ENCODE data around the gene COBLL1.

COBLL1 gene

DNA sequence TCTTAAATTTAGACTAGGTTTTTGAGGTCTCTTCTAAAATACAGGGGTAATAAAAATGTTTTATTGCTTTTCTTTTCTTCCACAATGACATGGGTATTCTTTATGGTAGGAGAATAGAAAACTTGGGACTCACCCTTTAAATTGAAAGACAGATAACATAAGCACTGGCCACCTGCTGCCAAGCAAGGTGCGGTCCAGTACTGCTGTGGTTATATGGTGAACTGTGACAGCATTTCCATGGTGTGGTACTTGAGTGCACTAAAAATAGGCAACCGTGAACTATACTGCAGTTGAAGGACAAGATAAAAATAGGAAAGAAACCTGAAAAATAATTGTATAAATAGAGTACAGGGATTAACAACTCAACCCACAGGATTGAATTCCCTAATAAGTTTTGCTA lies 165.9 kb downstream of the COBLL1 start:
- DNase-seq, result no peak

- DNase-seq, result no peak
These were observed 166.6 kb downstream of the COBLL1 start for GRCh38 chr2:164675027-164675426.

- DNase-seq, result no peak
These were observed 169.8 kb downstream of the COBLL1 start for GRCh38 chr2:164671664-164672396.

- no peak for DNase-seq
These were observed 172.3 kb downstream of the COBLL1 start for GRCh38 chr2:164669291-164669690.

DNA sequence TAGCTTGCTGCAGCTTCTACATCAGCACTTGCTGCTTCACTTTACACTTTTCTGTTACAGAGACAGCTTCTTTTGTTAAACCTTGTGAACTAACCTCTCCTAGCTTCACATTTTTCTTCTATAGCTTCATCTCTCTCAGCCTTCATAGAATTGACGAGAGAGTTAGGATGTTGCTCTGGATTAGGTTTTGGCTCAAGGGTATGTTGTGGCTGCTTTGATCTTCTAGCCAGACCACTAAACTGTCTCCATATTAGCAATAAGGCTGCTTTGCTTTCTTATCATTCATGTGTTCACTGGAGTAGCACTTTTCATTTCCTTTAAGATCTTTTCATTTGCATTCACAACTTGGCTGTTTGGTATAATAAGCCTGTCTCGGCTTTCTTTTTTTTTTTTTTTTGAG lies 174.1 kb downstream of the COBLL1 start:
- DNase-seq, result no peak

- no peak for DNase-seq
These were observed 177.6 kb downstream of the COBLL1 start for GRCh38 chr2:164664070-164664469.

DNA sequence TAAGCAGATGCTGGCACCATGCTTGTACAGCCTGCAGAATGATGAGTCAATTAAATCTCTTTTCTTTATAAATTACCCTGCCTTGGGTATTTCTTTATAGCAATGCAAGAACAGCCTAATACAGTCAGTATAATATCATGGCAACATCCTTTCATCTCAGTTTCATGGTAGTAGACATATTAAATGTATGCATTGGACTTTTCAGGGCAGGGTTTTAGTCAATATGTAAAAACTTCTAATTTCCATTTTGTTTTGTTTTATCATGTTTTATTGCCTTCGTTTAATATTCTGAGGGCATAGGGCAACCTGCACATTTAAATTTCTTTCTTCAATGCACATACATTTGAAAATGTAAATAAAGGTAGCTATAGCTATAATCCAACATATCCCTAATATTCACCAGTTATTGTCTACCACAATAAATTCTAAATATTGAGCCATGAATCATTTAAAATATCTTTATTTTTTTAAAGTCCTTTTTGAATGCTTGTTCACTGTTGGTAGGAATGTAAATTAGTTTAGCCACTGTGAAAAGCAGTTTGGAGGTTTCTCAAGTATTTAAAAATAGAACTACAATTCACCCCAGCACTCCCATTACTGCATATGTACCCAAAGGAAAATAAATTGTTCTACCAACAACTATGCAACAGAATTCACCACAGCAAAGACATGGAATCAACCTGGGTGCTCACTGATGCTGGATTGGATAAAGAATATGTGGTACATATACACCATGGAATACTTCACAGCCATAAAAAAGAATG lies 178.6 kb downstream of the COBLL1 start:
- DNase-seq, result no peak

DNA sequence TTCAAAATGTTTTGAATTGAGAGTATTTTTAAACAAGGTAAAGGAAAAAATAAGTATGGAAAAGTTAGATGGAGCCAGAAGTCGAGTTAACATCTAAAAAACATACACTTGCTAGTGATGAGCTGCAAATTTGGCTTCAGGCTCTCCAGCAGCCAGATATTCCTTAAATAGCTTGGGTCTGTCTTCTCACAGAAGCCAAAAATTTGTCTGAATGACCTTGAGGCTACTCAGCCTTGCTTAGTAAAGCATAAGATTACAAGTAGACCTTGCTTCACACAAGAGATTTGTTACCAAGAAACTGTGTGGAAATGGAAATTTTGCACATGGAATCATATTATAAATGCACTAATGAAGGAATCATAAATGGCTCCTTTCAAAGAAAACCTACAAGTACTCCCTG lies 179.6 kb downstream of the COBLL1 start:
- DNase-seq, result no peak

GRCh38 chr2:164661349-164661748 lies 180.3 kb downstream of the COBLL1 start:
- no peak for DNase-seq

DNA sequence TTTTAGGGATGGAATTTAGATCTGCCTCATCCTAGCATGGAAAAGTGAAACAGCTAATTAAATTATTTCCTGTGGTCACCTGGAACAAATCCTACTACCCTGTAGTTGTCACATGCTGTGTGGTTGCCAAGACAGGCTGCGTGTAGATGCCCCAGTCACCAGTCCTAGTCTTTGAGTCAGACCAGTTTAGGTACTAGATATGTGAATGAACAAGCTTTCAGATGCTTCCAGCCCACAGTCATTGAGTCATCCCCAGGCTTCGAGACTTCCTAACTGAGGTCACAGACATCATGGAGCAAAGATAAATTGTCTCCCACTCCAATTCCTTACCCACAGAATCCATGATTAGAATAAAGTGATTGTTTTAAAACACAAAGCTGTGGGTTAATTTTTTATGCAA lies 184.5 kb downstream of the COBLL1 start:
- DNase-seq, result no peak

DNA sequence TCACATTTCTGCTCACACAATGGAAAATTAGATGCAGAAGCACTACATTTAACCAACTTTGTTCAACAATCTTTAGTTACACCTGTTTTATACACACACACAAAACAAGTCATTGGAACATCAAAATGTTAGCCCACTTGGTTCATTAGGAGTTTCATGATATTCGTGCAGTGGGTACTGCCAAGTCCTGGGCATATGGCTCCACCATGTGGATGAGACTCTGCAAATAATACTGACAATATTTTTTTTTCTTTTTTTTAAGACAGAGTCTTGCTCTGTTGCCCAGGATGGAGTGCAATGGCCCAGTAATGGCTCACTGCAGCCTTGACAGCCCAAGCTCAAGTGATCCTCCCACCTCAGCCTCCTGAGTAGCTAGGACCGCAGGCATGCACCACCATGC lies 185.9 kb downstream of the COBLL1 start:
- DNase-seq, result no peak

DNA sequence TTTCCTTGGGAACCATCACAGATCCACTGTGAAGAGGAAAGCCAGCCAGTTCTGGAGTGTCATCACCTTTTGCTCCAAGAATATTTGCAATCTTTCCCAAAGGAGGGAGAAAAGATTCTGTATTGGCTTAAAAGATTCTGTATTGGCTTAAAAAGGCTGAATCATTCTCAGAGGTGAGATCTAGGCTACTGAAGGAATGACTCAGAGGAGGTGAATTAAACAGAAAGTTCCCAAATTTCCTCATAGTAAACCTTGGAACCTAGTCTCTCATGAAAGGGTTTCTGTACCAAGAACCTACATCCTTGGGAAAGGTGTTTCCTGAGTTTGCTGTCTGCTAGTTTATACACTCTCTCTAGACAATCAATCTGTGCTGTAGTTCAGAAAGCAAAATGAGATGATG lies 186.3 kb downstream of the COBLL1 start:
- no peak for DNase-seq

- no peak for DNase-seq
These were observed 190.3 kb downstream of the COBLL1 start for GRCh38 chr2:164651361-164651760.

GRCh38 chr2:164644036-164644700 lies 197.5 kb downstream of the COBLL1 start:
- DNase-seq, result no peak

DNA sequence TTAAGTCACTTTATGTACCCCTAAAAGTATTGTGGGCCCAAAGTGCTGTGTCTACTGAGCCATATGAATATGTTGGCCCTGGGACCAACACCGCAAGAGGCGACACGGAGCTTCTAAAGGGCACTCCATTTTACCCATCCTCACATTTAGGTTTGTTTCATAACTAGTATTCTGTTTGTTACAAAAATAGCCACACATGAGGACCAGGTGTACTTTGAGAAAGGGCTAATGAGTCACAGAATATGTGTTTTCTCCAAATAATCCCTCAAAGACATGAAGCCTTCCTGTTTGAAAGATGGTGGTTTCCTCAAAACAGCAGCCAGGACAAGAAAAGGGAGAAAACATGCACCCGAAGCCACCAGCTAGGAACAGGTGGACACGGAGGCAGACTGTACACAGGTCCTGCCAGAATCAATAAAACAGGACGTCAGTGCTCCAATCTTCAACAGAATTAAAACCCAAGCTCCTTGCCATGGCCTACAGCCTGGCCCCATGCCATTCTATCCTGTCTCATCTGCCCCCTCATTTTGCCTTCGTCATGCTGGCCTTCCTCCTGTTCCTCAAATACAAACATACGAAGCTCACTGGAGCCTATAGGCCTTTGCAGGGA lies 198.6 kb downstream of the COBLL1 start:
- DNase-seq, result no peak

GRCh38 chr2:164642268-164642667 lies 199.4 kb downstream of the COBLL1 start:
- no peak for DNase-seq

Data from T-helper 1 cell (primary cell).